DOHH2 (cell line): Measurements from ENCODE around the gene NHP2.

ENCODE experiments used
- H3F3A ChIP-seq: fragments of 200-600 bp; sonication (generic), shearing (Covaris generic); 2 replicates; pipeline ENCODE4 v1.6.0; 2016; ENCODE audit warnings: antibody characterized with exemption, mild to moderate bottlenecking; ENCODE audit not compliant: control insufficient read depth, insufficient read depth
- H3K27ac ChIP-seq: fragments of 200-600 bp; sonication (generic); 2 replicates; pipeline ENCODE4 v1.5.1; 2014; ENCODE audit warnings: low read depth, mild to moderate bottlenecking, low read length, moderate library complexity
- H3K27me3 ChIP-seq: fragments of 200-600 bp; sonication (generic); 2 replicates; pipeline ENCODE4 v1.6.1; 2014; ENCODE audit warnings: mild to moderate bottlenecking, low read length, mixed read lengths; ENCODE audit not compliant: control insufficient read depth
- H3K36me3 ChIP-seq: fragments of 200-600 bp; sonication (generic); 2 replicates; pipeline ENCODE4 v1.6.1; 2014; ENCODE audit warnings: mild to moderate bottlenecking, low read length, moderate library complexity, mixed read lengths; ENCODE audit not compliant: control insufficient read depth
- H3K4me1 ChIP-seq: fragments of 200-600 bp; sonication (generic); 2 replicates; pipeline ENCODE4 v1.6.1; 2014; ENCODE audit warnings: mild to moderate bottlenecking, low read length, mixed read lengths; ENCODE audit not compliant: control insufficient read depth
- H3K4me2 ChIP-seq: fragments of 200-600 bp; sonication (generic); 2 replicates; pipeline ENCODE4 v1.6.0; 2014; ENCODE audit warnings: mild to moderate bottlenecking, low read length, moderate library complexity
- H3K4me3 ChIP-seq: fragments of 200-600 bp; sonication (generic); 2 replicates; pipeline ENCODE4 v1.5.1; 2014; ENCODE audit warnings: mild to moderate bottlenecking, low read length, mixed read lengths
- H3K79me2 ChIP-seq: fragments of 200-600 bp; sonication (generic); 2 replicates; pipeline ENCODE4 v1.6.1; 2014; ENCODE audit warnings: mild to moderate bottlenecking, low read length, mixed read lengths; ENCODE audit not compliant: control insufficient read depth
- H3K9me2 ChIP-seq: fragments of 200-600 bp; sonication (generic); replicated peaks from 2 replicates; pipeline ENCODE4 v1.6.1; 2014; ENCODE audit warnings: mild to moderate bottlenecking, low read length, mixed read lengths; ENCODE audit not compliant: control insufficient read depth
- H3K9me3 ChIP-seq: fragments of 200-600 bp; sonication (generic); 2 replicates; pipeline ENCODE4 v1.6.1; 2014; ENCODE audit warnings: antibody characterized with exemption, low read length, mixed read lengths; ENCODE audit not compliant: control insufficient read depth, insufficient read depth
- H4K20me1 ChIP-seq: fragments of 200-600 bp; sonication (generic); 2 replicates; pipeline ENCODE4 v1.6.0; 2014; ENCODE audit warnings: low read depth, mild to moderate bottlenecking, antibody characterized with exemption, low read length, moderate library complexity; ENCODE audit not compliant: control insufficient read depth, insufficient read depth
- EZH2phosphoT487 ChIP-seq: fragments of 200-600 bp; sonication (generic); IDR thresholded peaks from 2 replicates; pipeline ENCODE4 v1.6.1; 2017; ENCODE audit warnings: borderline replicate concordance, mild to moderate bottlenecking, antibody characterized with exemption, low read length, moderate library complexity, mixed read lengths
- TF ChIP-seq, protein P1 (sequence below): fragments of 200-600 bp; sonication (generic); IDR thresholded peaks from one replicate; pipeline ENCODE4 v1.5.1; 2014; ENCODE audit warnings: antibody characterized with exemption, mild to moderate bottlenecking, low read depth, low read length; ENCODE audit not compliant: poor library complexity, severe bottlenecking

The NHP2 gene

GRCh38 chr5:178142642-178143041 lies 11.0 kb downstream of the NHP2 start:
- no peak overlapping the region for H3K4me2 ChIP-seq
- H3K36me3 ChIP-seq = peaks cover 83% of the 10 kb centered on the region
- no peak overlapping the region for H3K27ac ChIP-seq
- 0 out of 2 replicates have a peak, but pooled peaks cover 3% of the 10 kb centered on the region for H4K20me1 ChIP-seq
- H3K9me2 ChIP-seq = no peaks in the 10 kb centered on the region
- TF ChIP-seq, protein P1, sequence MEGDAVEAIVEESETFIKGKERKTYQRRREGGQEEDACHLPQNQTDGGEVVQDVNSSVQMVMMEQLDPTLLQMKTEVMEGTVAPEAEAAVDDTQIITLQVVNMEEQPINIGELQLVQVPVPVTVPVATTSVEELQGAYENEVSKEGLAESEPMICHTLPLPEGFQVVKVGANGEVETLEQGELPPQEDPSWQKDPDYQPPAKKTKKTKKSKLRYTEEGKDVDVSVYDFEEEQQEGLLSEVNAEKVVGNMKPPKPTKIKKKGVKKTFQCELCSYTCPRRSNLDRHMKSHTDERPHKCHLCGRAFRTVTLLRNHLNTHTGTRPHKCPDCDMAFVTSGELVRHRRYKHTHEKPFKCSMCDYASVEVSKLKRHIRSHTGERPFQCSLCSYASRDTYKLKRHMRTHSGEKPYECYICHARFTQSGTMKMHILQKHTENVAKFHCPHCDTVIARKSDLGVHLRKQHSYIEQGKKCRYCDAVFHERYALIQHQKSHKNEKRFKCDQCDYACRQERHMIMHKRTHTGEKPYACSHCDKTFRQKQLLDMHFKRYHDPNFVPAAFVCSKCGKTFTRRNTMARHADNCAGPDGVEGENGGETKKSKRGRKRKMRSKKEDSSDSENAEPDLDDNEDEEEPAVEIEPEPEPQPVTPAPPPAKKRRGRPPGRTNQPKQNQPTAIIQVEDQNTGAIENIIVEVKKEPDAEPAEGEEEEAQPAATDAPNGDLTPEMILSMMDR = no peak
- no peak for TF ChIP-seq EZH2phosphoT487
- no peaks in the 10 kb centered on the region for H3K4me1 ChIP-seq
- H3K79me2 ChIP-seq = peaks cover 8% of the 10 kb centered on the region
- H3K4me3 ChIP-seq = no peak overlapping the region
- no peaks in the 10 kb centered on the region for H3K27me3 ChIP-seq
- no peaks in the 10 kb centered on the region for H3K9me3 ChIP-seq
- peaks cover 15% of the 10 kb centered on the region for H3F3A ChIP-seq

- TF ChIP-seq EZH2phosphoT487 = no peak
- TF ChIP-seq, protein P1 = no peak
- H3K9me2 ChIP-seq = no peaks in the 10 kb centered on the region
- no peaks in the 10 kb centered on the region for H3K27me3 ChIP-seq
- H3K4me2 ChIP-seq = no peak overlapping the region
- peaks cover 18% of the 10 kb centered on the region for H3K79me2 ChIP-seq
- no peaks in the 10 kb centered on the region for H3K4me1 ChIP-seq
- H3F3A ChIP-seq = peaks cover 12% of the 10 kb centered on the region
- H3K36me3 ChIP-seq = peaks cover 82% of the 10 kb centered on the region
- H3K27ac ChIP-seq = no peak overlapping the region
- H3K9me3 ChIP-seq = no peaks in the 10 kb centered on the region
- H3K4me3 ChIP-seq = no peak overlapping the region
- H4K20me1 ChIP-seq = 0 out of 2 replicates have a peak, but pooled peaks cover 3% of the 10 kb centered on the region
These were observed 12.1 kb downstream of the NHP2 start for GRCh38 chr5:178141550-178141949.

DNA sequence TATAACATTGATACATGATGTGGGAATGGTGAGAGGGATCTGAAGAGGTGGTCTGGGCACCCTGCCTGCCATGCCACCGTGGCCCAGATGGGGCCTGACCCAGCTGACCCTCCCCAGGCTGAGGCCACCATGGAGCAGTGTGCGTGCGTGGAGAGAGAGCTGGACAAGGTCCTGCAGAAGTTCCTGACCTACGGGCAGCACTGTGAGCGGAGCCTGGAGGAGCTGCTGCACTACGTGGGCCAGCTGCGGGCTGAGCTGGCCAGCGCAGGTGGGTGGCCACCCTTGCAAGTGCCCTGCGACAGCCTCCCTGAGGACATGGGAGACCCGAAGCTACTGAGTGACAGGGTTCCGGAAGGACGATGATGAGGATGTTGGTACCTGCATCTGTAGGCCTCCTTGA lies 15.7 kb downstream of the NHP2 start:
- Histone ChIP-seq H3K27me3 (no peaks in the 10 kb centered on the region), H3K4me3 (no peak overlapping the region), H3K4me2 (no peak overlapping the region), H3K9me3 (no peaks in the 10 kb centered on the region), H4K20me1 (no peaks in the 10 kb centered on the region), H3K4me1 (0 out of 2 replicates have a peak, but pooled peaks cover 5% of the 10 kb centered on the region), H3K79me2 (peaks cover 49% of the 10 kb centered on the region), H3K9me2 (no peaks in the 10 kb centered on the region), H3K36me3 (peaks cover 88% of the 10 kb centered on the region), H3K27ac (no peak overlapping the region), H3F3A (peaks cover 4% of the 10 kb centered on the region)
- no peak for TF ChIP-seq EZH2phosphoT487
- TF ChIP-seq, protein P1 = no peak

DNA sequence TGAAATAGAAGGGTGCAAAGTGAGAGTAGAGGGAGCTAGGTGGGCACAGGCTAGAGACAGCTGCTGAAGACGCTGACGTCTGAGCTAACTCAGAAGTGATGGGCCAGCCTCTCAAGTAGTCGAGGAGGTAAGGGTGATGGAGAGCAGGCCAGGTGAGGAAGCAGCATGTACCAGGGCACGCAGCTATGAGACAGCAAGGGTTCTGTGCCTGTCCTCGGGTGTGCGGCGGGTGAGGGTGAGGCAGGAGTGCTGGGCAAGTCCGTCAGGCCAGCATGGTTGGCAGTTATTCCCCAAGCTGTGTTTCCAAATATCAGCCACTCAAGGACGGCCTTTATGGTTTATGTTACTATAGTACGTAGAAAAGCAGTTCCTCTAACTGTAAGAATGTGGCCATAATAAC lies 16.7 kb downstream of the NHP2 start:
- no peaks in the 10 kb centered on the region for H3K27me3 ChIP-seq
- H3K36me3 ChIP-seq = peaks cover 84% of the 10 kb centered on the region
- peaks cover 59% of the 10 kb centered on the region for H3K79me2 ChIP-seq
- no peak overlapping the region for H3K4me3 ChIP-seq
- no peak for TF ChIP-seq EZH2phosphoT487
- TF ChIP-seq, protein P1 = no peak
- no peaks in the 10 kb centered on the region for H4K20me1 ChIP-seq
- peaks cover 12% of the 10 kb centered on the region for H3K4me1 ChIP-seq
- no peak overlapping the region for H3K27ac ChIP-seq
- H3K9me3 ChIP-seq = no peaks in the 10 kb centered on the region
- H3K4me2 ChIP-seq = no peak overlapping the region
- H3K9me2 ChIP-seq = no peaks in the 10 kb centered on the region
- H3F3A ChIP-seq = peaks cover 4% of the 10 kb centered on the region
